Measurements from ENCODE around the gene TNFRSF12A.
A peak's percentile ranks its signal among the peaks of the same experiment; 100 is the strongest.
"Not testable (repeated sequence)": the region's sequence is repeated elsewhere in the genome, so short reads cannot be mapped to it uniquely, and the experiment has no call there.

The TNFRSF12A gene

GRCh38 chr16:3060339-3061127 is 40.4 kb downstream of the TNFRSF12A start:
- Mint-ChIP-seq H3K9me3 (no peaks in the 10 kb centered on the region), H3K27me3 (peaks cover 3% of the 10 kb centered on the region), H3K4me3 (no peak overlapping the region), H3K4me1 (ENCODE audit: low read depth) (peaks cover 59% of the 10 kb centered on the region), H3K36me3 (ENCODE audit: low read depth) (peaks cover 18% of the 10 kb centered on the region), H3K27ac (peak overlapping the region; percentile 95)
- intact Hi-C loops (cut with micrococcal nuclease): no loop called here

GRCh38 chr16:3062553-3062952 is 42.4 kb downstream of the TNFRSF12A start:
- intact Hi-C loops (cut with micrococcal nuclease): no loop called here
- H3K4me3 Mint-ChIP-seq: no peak overlapping the region
- H3K27ac Mint-ChIP-seq: no peak overlapping the region
- H3K4me1 Mint-ChIP-seq (ENCODE audit: low read depth): peaks cover 50% of the 10 kb centered on the region
- H3K36me3 Mint-ChIP-seq (ENCODE audit: low read depth): peaks cover 2% of the 10 kb centered on the region
- H3K27me3 Mint-ChIP-seq: peaks cover 3% of the 10 kb centered on the region
- H3K9me3 Mint-ChIP-seq: no peaks in the 10 kb centered on the region

GRCh38 chr16:3063625-3064386 is 43.6 kb downstream of the TNFRSF12A start:
- intact Hi-C loops (cut with micrococcal nuclease): no loop called here
- H3K36me3 Mint-ChIP-seq (ENCODE audit: low read depth): no peaks in the 10 kb centered on the region
- H3K4me3 Mint-ChIP-seq: no peak overlapping the region
- peak overlapping the region; percentile 39 for H3K27ac Mint-ChIP-seq
- peaks cover 3% of the 10 kb centered on the region for H3K27me3 Mint-ChIP-seq
- no peaks in the 10 kb centered on the region for H3K9me3 Mint-ChIP-seq
- peaks cover 45% of the 10 kb centered on the region for H3K4me1 Mint-ChIP-seq (ENCODE audit: low read depth)

- Mint-ChIP-seq H3K4me1 (ENCODE audit: low read depth) (peaks cover 42% of the 10 kb centered on the region), H3K4me3 (peak within 1 kb of the TSS; percentile 44), H3K27ac (peak within 1 kb of the TSS; percentile 39), H3K9me3 (no peaks in the 10 kb centered on the region), H3K36me3 (ENCODE audit: low read depth) (no peaks in the 10 kb centered on the region), H3K27me3 (peaks cover 2% of the 10 kb centered on the region)
- intact Hi-C loops (cut with micrococcal nuclease): no loop called here
Observed at GRCh38 chr16:3065069-3065741, 45.0 kb downstream of the TNFRSF12A start, which contains the start of gene IL32. IL32 (plus strand) TSS chr16:3065640; CDS start chr16:3065812, 172 bp downstream.

GRCh38 chr16:3065742-3066439 is 45.7 kb downstream of the TNFRSF12A start:
- Mint-ChIP-seq H3K36me3 (ENCODE audit: low read depth) (no peaks in the 10 kb centered on the region), H3K9me3 (no peaks in the 10 kb centered on the region), H3K27me3 (peaks cover 2% of the 10 kb centered on the region), H3K27ac (peak overlapping the region; percentile 39), H3K4me1 (ENCODE audit: low read depth) (peaks cover 36% of the 10 kb centered on the region), H3K4me3 (peak overlapping the region; percentile 44)
- intact Hi-C loops (cut with micrococcal nuclease): no loop called here

- Mint-ChIP-seq H3K27me3 (peaks cover 2% of the 10 kb centered on the region), H3K27ac (peak overlapping the region; percentile 39), H3K4me1 (ENCODE audit: low read depth) (peaks cover 37% of the 10 kb centered on the region), H3K4me3 (no peak overlapping the region), H3K9me3 (no peaks in the 10 kb centered on the region), H3K36me3 (ENCODE audit: low read depth) (no peaks in the 10 kb centered on the region)
- intact Hi-C loops (cut with micrococcal nuclease): no loop called here
Observed at GRCh38 chr16:3066440-3066748, 46.2 kb downstream of the TNFRSF12A start.

GRCh38 chr16:3068487-3068886 is 48.3 kb downstream of the TNFRSF12A start:
- peaks cover 46% of the 10 kb centered on the region for H3K4me1 Mint-ChIP-seq (ENCODE audit: low read depth)
- H3K9me3 Mint-ChIP-seq: no peaks in the 10 kb centered on the region
- H3K27me3 Mint-ChIP-seq: peaks cover 3% of the 10 kb centered on the region
- intact Hi-C loops (cut with micrococcal nuclease): no loop called here
- H3K36me3 Mint-ChIP-seq (ENCODE audit: low read depth): no peaks in the 10 kb centered on the region
- peak overlapping the region; percentile 58 for H3K27ac Mint-ChIP-seq
- no peak overlapping the region for H3K4me3 Mint-ChIP-seq

- not testable (repeated sequence) for H3K4me3 Mint-ChIP-seq; H3K36me3 Mint-ChIP-seq (ENCODE audit: low read depth)
Observed at GRCh38 chr16:3069146-3069545, 49.0 kb downstream of the TNFRSF12A start.

GRCh38 chr16:3070608-3071111 is 50.5 kb downstream of the TNFRSF12A start:
- no peak overlapping the region for H3K27ac Mint-ChIP-seq
- no peaks in the 10 kb centered on the region for H3K36me3 Mint-ChIP-seq (ENCODE audit: low read depth)
- peaks cover 57% of the 10 kb centered on the region for H3K4me1 Mint-ChIP-seq (ENCODE audit: low read depth)
- no peaks in the 10 kb centered on the region for H3K9me3 Mint-ChIP-seq
- H3K27me3 Mint-ChIP-seq: peaks cover 3% of the 10 kb centered on the region
- intact Hi-C loops (cut with micrococcal nuclease): no loop called here
- no peak overlapping the region for H3K4me3 Mint-ChIP-seq

More at GRCh38 chr16:3069146-3069545, 49.0 kb downstream of the TNFRSF12A start:
- H3K27ac Mint-ChIP-seq; H3K27me3 Mint-ChIP-seq; H3K9me3 Mint-ChIP-seq; intact Hi-C loops (cut with micrococcal nuclease): not testable (repeated sequence)
- H3K4me1 Mint-ChIP-seq (ENCODE audit: low read depth): peaks cover 52% of the 10 kb centered on the region

GRCh38 chr16:3071655-3072054 is 51.5 kb downstream of the TNFRSF12A start:
- Mint-ChIP-seq H3K4me1 (ENCODE audit: low read depth) (peaks cover 55% of the 10 kb centered on the region), H3K36me3 (ENCODE audit: low read depth) (peaks cover 4% of the 10 kb centered on the region), H3K27ac (no peak overlapping the region), H3K27me3 (peaks cover 3% of the 10 kb centered on the region), H3K4me3 (no peak overlapping the region), H3K9me3 (no peaks in the 10 kb centered on the region)
- intact Hi-C loops (cut with micrococcal nuclease): no loop called here
